HG03025 (cell line): ENCODE data around the gene STAM.

Experiments used
- ATAC-seq: cut with Tn5 transposase; IDR thresholded peaks from one replicate; pipeline ENCODE4 v1.9.1; 2021; ENCODE audit warnings: mild to moderate bottlenecking, moderate library complexity; ENCODE audit not compliant: unreplicated experiment, low FRiP score

Gene STAM

DNA sequence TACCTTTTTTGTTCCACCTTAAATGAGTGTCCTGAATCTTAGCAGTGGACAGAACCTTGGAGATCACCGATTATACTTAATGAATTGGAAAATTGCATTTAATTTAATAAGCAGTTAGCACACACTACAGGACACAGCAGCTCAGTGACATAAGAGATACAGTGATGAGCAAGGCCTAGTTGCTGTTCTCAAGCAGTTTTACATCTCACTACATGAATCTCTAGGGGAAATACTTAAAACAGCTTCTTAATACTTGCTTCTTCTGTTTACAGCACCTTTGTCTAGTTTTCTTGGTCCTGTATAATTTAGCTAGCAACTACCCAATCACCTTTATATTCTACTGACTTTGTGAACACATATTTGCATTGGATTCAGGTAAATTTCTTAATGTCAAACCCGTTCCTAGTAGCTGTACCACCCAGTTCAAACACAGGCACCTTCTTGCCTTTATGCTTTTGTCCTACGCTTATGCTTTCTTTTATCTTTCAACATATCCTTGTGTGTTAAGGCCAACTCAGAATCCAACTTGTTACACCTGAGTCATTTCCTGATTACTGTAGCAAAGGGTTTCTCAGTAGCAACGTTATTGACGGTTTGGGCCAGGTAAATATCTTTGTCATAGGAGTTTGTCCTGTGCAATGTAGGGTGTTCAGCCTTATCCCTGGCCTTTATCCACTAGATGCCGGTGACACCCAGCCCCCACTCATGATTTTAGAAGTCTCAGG lies 1.8 kb downstream of the STAM start:
- no peak for ATAC-seq

DNA sequence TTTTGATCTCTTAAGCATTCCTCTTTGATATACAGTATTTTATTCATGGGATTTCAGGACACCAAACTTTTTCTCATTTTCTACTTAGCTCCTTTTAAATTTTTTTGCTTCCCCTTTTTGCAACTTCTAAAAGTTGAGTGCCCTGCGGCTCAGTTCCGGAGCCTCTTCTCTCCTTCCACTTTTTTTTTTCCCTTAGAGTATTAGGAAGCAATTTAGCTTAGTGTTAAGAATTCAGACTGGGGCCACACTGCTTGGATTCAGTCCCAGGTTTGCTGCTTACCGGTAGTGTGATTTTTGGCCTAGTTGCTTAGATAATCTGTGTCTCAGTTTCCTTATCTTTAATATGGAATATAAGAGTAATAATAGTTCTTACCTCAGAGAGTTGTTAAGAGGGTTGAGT lies 3.4 kb downstream of the STAM start:
- no peak for ATAC-seq

DNA sequence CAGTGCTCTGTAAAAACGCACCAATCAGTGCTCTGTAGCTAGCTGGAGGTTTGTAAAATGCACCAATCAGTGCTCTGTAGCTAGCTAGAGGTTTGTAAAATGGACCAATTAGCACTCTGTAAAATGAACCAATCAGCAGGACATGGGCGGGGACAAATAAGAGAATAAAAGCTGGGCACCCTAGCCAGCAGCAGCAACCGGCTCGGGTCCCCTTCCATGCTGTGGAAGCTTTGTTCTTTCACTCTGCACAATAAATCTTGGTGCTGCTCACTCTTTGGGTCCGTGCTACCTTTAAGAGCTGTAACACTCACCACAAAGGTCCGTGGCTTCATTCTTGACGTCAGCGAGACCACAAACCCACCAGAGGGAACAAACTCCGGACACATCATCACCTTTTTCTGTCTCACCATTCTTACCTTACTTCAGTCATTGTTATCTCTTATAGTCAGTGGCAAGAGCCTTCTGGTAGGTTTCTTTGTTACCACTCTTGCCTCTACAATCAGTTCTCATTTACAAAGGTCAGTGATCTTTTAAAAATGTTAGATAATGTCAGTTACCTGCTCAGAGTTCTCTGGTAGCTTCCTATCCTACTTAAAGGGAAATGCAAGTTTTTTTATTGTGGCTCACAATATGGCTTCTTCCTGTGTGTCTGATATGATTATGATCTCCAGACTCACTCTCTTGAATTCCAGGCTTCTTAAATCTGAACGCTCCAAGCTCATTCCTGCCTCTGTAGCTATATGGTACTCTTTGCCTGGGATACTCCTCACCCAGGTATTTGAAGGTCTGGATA lies 4.5 kb downstream of the STAM start:
- ATAC-seq, result no peak

DNA sequence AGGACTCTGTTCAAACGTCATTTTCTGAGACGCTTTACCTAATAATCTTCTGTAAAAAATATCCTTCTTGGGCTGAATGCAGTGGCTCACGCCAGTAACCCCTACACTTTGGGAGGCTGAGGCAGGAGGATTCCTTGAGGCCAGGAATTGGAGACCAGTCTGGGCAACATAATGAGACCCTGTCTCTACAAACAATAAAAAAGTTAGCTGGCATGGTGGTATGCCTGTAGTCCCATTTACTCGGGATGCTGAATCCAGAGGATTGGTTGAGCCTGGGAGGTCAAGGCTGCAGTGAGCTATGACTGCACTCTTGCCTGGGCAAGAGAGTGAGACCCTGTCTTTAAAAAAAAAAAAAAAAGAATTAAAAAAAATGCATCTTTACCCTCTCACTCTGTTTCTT lies 5.1 kb downstream of the STAM start:
- ATAC-seq, result no peak

DNA sequence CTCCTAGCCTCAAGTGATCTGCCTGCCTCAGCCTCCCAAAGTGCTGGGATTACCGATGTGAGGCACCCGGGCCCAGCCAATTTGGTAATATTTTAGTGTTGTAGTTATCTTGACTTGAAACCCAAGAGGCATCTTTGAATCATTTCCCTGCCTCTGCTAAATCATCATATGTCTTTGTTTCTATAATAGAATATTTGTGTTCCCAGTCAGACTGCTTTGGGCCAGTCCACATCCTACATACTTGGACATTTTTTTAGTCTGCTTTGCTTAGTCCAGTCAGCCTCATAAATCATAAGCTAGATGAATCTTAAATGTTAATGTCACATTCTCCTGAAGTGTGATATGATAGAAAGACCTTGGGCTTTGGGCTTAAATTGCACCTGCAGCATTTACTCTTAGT lies 5.9 kb downstream of the STAM start:
- ATAC-seq, result no peak

DNA sequence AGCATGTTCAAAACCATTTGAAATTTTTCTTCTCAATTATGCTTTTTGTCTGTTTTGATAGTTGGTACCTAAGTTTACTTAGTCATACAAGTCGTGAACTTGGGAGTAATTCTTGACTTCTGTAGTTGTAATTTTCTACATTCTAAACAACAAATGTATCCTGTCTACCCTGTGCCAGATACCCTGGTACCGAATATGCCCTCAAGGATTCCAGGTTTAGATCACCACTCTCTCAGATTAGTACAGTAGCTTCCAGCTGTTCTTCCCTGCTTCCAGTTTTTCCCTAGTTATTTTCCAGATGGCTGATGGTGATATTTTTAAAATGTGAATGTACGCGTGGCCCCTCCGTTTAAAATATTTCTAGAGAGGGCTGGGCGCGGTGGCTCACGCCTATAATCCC lies 6.5 kb downstream of the STAM start:
- ATAC-seq, result no peak

DNA sequence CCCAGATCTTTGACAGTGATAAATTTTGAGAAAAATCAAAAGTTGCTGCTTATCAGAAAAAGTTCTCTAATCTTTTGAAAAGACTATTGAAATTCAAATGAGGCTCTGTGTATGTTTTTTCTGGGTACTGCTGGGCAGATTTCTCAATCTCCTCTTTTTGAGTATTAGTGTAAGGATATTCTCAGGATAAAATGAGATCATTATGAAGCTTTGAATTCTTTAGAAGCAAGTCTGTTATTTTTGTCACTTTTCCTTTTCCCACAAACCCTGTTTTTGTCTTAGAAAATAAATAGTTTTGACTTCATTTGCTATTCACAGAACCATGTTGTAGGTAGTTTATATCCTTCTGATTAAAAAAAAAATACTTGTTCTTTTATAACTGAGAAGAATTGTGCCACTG lies 7.9 kb downstream of the STAM start:
- ATAC-seq, result no peak

DNA sequence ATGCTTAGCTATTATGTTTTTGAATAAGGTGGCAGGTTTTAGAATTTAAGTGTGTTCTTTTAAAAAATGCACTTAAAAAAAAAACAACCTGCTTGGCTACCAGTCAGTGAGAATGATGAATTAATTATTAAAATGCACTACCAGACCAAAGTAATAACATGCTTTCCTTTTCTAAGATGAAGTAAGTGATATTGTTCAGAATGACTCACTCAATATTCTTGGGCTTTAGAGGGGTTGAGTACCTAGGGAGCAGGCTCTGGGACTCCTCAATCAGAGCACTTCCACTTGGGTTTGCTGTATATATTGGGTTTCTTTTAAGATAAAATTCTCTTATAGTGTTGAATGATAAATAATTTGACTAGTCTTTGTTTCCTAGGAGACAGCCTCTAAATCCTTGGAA lies 8.6 kb downstream of the STAM start:
- ATAC-seq, result no peak

DNA sequence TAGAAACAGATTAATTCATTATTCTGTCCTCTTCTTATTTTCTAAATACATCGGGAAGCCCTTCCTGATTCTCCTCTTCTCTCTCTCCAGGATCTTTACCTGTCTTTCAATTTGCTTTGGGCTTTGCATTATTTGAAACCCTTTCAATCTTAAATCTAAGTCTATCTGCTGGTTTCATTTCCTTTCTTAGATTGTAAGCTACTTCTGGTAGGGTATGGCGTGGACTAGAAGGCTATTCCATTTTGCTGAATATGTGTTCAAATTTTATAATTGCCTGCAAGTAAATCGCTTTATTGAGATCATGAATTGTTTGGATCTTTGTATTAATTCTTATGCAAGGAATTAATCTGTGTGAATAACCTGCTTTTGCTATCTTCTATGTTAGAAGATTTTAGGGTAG lies 11.1 kb downstream of the STAM start:
- ATAC-seq, result no peak

DNA sequence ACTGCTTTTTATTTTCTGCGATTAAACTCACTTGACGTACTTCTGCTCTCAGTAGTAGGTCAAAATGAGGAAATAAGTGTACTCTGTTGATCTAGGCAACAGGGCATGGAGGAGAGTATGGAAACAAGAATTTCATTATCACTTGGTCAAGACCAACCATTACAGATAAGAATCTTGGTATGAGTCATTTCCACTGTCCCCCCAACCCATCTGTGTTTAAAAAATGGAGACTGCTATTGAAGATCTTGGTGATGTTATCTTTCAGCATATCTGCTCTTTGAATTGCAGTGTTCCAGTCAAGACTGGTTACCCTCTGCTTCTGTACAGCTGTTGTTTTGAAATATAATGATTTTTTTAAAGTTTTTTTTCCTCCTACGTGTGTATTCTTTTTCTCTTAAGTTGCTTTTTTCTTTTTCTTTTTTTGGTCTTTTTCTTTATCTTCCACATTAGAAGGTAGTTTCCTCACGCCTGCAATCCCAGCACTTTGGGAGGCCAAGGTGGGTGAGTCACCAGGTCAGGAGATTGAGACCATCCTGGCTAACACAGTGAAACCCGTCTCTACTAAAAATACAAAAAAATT lies 11.7 kb downstream of the STAM start:
- ATAC-seq, result peak; percentile 91

DNA sequence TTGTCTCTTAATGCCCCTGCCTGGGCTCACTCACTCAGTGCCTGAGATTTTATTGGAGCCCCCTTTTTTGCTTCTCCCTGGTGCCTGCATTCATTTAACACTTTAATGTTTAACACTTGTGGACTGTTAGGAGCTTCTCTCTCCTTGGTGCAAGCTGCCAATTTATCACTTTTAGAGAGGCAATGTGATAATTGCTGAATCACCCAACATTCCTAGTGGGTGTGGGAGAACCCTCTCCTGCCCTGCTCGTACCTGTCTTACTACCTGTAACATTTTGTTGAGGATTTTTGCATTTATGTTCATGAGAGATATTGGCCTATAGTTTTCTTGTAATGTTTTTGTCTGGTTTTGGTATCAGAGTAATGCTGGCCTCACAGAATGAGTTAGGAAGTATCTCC lies 13.2 kb downstream of the STAM start:
- ATAC-seq, result no peak

DNA sequence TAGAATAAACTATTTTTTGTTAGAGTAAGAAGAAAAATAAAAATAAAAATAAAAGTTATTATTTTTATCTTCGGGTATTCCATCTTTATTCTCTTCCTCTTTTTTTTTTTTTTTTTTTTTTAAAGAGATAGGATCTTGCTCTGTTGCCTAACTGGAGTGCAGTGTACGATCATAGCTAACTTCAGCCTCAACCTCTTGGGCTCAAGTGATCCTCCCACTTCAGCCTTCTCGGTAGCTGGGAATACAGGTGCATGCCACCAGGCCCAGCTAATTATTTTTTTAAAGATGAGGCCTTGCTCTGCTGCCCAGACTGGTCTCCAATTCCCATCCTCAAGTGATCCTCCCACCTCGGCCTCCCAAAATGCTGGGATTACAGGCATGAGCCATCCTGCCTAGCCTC lies 15.4 kb downstream of the STAM start:
- ATAC-seq, result no peak

DNA sequence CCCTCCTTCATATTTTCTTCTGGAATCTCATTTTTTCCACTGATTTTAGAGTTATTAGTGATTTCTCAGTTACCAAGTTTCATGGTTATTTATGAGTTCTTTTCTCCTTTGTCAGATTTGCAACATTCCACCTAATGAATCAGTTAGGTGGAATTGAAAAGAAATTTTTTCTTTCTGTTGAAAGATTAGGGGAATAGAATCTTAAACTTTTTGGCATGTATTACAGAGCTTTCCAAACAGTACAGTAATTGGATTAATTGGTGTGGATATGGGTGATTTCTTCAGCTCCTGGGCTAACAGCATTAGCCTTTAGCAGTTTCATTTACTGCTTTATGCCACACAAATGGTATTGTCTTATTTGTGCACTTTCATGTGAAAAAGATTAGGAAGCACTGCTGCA lies 17.0 kb downstream of the STAM start:
- ATAC-seq, result no peak

DNA sequence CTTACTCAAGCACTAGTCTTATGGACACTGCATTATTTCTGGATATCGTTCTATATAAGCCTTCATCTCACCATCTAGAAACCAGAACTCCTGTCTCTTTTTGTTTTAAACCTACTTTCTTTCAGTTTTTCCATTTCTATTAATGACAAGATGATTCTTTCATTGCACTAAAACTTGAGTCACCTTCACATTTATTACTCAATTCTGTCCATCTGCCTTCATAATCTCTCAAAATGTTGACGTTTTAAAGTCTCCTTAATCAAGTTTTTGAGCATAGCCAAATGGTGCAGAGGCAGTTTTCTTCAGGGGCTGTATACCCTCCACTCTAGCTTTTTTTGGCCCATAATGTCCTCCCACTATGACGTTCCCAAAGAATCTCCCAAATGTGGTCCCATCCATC lies 17.6 kb downstream of the STAM start:
- no peak for ATAC-seq

DNA sequence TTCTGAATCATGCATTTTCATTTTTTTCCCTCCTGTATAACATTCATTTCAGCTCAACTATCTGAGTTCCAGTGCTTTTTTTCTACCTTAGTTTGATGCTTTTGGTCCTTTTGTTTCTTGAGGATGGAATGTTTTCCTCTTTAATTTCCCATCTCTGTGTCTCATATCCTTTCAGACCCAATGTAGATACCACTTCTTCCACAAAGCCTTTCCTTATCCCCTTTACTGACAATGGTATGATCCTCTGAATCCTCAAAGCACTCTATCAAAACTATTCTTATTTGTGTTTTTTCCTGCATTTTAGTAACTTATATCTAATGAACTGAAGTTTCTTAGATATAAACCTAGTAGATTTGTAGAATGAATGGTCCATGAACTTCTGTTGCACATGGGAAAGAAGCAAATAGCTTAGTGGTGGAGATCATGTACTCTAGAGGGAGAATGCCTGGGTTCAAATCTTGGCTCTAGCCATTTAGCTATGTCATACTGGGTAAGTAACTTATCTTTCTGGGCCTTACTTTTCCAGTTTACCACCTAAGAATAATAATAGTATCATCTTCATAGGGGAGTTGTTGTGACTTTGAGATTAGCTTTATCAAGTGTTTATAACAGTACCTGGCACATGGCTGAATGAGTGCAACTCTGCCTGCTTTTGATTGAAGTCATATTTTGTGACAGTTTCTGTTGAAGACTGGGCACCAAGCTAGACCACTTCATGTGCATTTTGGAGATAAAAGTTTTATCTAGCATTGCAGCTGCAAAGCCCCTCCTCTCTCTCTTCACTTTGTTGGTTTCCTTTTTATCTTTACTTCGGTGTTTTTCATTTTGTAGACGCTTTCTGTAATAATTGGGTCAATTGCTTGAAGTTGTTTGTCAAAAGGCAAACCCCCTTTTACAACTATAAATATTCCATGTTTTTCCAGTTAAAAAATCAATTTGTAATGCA lies 18.5 kb downstream of the STAM start:
- ATAC-seq, result no peak

DNA sequence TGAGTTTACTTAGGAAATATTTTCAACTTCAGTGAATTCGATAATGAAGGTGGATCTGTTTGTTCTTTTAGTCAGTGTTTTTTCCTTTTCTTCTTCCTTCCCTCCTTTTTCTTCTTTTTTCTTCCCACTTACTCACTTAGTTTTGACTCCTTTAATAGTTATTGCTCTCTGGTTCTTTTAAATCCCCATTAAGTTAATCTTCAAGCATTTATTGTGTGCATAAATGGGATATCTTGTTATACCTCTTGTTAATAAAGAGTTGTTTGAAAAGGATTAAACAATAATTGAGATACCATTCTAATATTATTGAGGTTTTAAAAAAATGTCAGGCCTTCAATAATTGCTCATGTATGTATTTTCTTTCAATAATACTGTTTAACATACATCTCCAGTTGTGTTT lies 19.5 kb downstream of the STAM start:
- no peak for ATAC-seq

DNA sequence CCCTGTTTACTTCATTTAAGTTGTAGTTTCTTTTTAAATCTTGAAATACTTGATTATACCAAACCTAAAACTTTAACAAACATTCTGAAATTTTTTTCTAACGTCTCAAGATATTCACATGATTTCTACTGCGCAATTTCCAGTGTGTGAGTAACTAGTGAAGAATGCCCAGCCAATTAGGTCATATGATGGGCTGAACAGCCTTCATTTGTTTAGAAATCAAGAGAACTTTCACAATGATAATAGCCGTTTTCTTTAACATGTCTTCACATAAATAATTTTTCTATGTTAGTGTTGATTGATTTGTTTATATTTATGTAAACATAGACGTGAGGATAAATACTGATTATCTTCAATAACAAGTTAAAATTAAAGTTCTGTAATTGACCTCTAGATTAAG lies 21.8 kb downstream of the STAM start:
- ATAC-seq, result no peak

DNA sequence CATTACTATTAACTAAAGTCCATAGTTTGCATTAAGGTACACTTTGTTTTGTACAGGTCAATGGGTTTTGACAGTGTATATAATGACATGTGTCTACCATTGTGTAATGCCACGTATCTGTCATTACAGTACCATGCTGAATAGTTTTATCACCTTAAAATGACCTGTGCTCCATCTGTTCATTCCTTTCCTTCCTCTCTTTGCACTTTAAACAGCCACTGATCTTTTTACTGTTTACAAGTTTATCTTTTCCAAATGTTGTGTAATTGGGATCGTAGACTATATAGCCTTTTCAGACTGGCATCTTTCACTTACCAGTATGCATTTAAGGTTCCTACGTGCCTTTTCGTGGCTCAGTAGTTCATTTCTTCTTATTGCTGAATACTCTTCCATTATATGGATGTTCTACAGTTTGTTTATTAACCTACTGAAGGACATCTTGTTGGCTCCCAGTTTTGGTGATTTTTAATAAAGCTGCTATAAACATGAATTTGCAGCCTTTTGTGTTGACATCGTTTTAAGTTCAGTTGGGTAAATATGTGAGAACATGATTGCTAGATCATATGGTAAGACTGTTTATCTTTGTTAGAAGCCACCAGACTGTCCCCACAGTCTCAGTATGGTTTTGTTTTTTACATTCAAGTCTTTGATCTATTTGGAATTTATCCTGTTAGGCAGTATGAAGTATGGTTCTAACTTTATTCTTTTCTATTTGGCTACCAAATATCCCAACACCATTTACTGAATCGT lies 24.7 kb downstream of the STAM start:
- ATAC-seq, result no peak

DNA sequence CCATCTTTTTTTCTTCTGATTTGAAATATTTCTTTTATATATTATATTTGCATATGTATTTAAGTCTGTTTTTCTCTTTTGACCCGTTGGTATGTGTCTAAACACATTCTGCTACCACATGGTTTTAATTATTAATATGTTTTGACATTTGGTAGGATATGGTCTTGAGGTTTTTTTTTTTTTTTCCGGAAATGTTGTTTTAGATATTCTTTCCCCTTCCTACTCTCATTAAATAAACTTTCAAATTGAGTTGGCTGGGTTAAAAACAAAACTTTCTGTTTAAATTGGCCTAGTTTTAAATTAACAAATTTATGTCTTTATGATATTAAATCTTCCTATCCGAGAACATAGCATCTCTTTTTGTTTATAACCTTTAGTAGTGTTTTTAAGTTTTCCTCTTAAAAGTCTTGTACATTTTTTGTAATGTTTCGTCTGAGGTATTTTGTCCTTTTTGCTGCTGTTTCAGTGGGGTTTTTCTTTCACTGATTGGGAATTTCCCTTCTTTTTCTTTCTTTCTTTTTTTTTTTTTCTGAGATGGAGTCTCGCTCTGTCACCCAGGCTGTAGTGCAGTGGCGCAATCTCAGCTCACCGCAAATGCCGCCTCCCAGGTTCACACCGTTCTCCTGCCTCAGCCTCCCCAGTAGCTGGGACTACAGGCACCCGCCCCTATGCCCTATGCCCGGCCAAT lies 25.4 kb downstream of the STAM start:
- peak; percentile 53 for ATAC-seq

DNA sequence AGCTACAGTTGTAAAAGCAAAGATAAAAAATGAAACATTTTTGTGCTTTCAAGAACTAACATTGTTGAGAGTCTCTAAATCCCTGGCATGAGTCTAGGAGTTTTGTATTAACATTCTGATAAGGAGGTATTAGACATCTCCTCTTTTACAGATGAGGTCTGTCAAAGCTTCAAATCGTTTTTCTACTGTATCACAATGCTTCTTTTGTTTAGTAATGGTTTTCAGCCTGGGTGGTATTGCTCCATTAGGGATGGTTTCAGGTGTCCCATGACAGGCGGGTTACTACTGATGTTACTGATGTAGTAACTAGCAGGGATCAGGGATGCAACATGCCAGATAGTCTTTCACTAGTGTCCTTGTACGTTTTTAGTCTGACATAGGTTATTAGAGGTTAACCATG lies 27.4 kb downstream of the STAM start:
- ATAC-seq, result no peak
